Activated T-cell treated with anti-CD3 and anti-CD28 coated beads for 1 hour (primary cell): ENCODE data around the gene PEX3.

ENCODE experiments used
- DNase-seq: peaks from one replicate; pipeline ENCODE4 v3.0.0-alpha.2; 2020; ENCODE audit warnings: low read depth

The PEX3 gene, protein sequence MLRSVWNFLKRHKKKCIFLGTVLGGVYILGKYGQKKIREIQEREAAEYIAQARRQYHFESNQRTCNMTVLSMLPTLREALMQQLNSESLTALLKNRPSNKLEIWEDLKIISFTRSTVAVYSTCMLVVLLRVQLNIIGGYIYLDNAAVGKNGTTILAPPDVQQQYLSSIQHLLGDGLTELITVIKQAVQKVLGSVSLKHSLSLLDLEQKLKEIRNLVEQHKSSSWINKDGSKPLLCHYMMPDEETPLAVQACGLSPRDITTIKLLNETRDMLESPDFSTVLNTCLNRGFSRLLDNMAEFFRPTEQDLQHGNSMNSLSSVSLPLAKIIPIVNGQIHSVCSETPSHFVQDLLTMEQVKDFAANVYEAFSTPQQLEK

DNA sequence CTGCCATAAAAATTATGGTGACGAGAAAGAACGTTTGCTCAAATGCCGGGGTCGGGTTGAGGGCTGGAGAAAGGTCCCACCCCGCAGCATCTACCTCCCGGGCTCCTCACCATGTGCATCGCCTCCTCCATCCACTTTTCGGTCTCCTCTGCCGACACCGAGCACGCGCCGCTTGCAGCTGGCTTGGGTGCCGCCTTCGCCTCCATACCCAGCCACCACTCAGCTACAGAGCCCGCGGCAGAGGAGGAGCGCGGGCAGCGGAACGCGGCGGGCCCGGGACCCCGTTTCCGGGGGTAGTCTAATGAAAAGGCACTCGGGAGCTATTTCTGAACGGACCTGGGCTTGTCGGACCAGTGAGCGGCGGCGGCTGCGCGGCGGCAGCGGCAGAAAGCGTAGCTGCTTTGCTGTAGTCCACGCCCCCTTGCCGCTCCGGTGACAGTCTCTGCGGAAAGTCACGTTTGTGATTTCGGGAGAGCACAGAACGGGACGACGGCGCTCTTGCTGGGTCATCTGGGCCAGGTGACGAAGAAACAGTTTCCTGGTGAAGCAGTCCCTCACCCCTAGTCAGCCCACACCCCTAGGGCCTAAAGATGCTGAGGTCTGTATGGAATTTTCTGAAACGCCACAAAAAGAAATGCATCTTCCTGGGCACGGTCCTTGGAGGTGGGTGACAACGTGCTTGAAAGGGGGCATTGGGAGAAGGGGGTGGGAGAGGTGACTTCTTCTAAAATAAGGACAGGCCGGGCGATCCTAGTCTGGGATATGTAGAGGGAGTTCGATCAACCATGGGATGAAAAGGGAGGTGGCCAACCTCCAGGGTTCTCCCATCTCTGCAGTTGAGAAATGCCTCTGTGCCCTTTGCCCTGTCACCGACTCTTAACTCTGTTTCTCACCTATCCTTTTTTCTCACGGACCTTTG, at the start of gene PEX3, which contains the start of gene ADAT2:
Gene PEX3 (plus strand): TSS at position 353 of the 919 bp plus-strand sequence. CDS start 238 bp downstream, at position 591.
Gene ADAT2 (minus strand): TSS at position 243 of the 919 bp plus-strand sequence. CDS start 37 bp downstream, at position 206.
- DNase-seq = peak; percentile 83

GRCh38 chr6:143401068-143401446, 49.5 kb upstream of the PEX3 start:
- DNase-seq = no peak

DNA sequence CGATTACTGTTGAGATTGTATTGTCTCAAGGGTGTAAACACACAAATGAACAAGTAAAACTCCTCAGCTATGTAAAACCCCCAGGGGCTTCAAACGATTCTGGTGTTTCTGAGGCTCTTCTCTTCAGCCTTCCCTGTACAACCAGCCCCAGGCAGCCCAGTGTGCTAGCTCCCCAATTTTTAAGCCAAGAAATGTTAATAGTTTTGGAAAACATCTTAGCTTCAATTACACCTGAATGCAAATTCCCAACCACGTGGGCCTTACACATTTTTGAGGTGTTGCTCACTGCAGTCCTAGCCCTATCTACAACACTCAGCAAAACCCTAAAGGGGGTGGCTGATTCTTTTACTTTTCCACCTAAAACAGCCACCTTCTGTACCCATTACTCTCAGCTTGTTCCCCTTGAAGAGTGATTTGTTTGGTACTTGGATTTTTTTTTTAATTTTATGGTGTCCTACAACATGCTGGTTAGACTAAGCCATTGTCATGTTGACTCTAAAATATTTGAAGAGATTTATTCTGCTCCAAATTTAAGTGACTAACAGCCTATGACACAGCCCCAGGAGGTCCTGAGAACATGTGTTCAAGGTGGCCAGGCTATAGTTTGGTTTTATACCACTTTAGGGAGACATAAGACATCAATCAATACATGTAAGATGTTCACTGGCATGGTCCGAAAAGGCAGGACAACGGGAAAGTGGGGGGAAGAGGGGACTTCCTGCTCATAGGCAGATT, 48.8 kb upstream of the PEX3 start:
- no peak for DNase-seq

DNA sequence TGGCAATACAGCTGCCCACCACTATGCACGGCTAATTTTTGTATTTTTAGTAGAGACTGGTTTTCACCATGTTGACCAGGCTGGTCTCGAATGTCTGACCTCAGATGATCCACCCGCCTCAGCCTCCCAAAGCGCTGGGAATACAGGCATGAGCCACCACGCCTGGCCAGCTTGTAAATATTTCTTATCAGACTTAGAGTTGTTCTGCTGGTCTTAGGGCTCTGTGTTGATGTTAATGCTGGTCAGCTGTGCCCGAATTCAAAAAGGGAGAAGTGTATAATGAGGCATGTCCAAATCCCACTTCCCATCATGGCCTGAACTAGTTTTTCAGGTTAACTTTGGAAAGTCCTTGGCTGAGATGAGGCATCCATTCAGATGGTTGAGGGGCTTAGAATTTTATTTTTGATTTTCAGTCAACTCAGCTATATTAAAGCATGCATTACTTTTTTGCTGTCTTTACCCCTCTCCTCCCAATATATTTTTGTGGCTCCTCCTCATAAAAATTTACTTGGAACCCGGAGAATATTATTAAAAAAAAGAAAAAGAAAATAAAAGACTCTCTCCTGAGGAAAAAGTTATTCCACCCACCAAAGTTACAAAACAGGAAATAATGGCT, 47.8 kb upstream of the PEX3 start:
- no peak for DNase-seq

GRCh38 chr6:143405373-143406154, 45.0 kb upstream of the PEX3 start:
- no peak for DNase-seq

GRCh38 chr6:143406673-143407072, 43.9 kb upstream of the PEX3 start:
- DNase-seq = no peak

GRCh38 chr6:143408151-143408786, 42.3 kb upstream of the PEX3 start:
- DNase-seq = no peak

GRCh38 chr6:143408787-143409162, 41.8 kb upstream of the PEX3 start:
- no peak for DNase-seq

GRCh38 chr6:143410859-143411270, 39.7 kb upstream of the PEX3 start:
- no peak for DNase-seq

GRCh38 chr6:143414769-143415168, 35.8 kb upstream of the PEX3 start:
- no peak for DNase-seq

DNA sequence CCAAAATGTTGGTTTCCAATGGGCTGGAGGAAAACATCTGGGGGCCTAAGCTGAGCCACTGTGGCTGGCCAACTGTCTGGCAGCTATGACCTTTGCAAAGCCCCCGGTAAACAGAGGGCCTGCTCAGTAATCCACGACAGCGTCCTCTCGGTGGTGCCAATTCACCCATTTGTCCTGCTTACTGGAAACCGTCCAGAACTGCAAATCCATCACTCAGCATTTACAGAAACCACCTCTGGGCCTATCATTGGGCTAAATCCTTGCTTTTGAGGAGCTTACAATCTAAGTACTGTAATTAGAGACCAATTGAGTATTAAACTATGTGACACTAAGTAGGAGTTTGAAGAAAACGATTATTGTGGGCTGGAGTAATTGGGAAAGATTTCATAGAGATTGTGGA, 31.1 kb upstream of the PEX3 start:
- DNase-seq = no peak

DNA sequence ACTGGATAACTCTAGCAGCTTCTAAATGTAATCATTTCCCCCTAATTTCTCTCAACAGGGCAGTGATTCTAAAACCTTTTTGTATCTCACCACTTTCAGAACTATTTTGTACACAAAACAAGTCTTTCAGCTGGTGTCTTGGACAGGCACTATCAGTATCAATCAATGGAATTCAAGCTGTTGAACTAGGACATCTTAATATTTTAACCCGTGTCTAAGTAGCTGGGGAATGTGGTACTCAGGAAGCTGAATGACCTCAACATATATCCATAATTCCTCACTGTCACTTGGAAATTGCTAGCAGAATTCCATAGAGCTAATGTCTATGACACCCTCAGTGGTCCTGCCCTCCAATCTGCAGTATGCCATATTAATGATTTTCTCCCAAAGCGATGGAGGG, 24.6 kb upstream of the PEX3 start:
- no peak for DNase-seq

- peak; percentile 60 for DNase-seq
Observed at GRCh38 chr6:143427109-143427817, 23.3 kb upstream of the PEX3 start.

GRCh38 chr6:143429970-143430369, 20.6 kb upstream of the PEX3 start:
- DNase-seq = no peak

DNA sequence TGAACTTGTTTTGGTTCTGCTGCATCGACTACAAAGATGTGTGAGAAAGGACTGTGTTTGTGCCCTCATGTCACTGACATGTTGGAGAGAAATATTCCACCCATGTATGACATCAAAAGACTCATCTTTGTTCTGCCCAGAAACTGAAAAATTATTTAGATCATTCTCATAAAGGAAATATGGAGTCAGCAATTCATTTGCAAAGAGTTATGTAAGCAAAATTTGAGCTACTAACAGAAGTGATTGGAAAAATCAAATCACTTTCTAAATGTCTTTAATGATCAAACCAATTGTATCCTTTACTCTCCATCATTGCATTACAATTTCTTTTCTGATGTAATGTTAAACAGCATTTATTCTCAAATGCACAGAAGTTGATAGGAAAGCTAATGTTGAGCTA, 19.4 kb upstream of the PEX3 start:
- DNase-seq = no peak

DNA sequence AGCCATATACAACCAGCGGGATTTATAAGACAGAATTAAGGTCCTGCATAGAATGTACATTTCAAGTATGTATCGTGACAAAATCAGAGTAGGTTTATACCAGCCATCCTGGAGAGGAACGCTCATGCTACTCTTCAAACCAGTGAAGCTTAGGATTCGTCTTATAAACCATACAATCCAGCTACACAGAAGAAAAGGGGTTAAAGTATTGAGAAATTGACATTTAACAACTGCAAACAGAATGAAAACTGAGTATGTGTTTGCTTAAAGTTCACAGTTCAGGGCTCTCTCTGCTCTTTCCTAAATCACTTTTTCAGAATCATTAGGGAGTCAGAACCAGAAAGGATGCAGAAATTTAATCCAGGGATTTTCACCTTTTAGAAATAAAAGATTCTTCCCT, 18.0 kb upstream of the PEX3 start:
- DNase-seq = no peak

- DNase-seq = no peak
Observed at GRCh38 chr6:143441010-143441409, 9.6 kb upstream of the PEX3 start.

- no peak for DNase-seq
Observed at GRCh38 chr6:143441680-143442545, 8.7 kb upstream of the PEX3 start.

DNA sequence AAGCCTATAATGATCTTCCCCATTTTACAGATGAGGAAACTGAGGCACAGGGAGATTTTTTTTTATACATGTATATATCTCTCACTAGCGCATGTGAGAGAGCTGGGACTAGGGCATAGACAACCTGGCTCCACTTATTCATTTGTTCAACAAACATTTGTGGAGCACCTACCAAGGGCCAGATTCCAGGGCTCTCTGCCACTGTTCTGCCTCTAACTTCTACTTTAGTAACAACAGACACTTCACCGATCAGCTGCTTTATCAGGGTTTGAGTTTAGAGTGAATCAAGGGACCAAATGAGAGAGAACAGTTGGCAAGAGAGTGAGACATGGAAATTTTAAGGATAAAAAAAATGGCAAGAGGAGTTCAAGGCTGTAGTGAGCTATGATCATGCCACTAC, 7.5 kb upstream of the PEX3 start:
- no peak for DNase-seq
